Heart left ventricle (tissue), 13 donors: ENCODE measurements around the gene PTK7.

ENCODE experiments used
- POLR2A ChIP-seq, 2 donors: fragments of 450-650 bp; IDR thresholded peaks; one replicate each; pipeline ENCODE4 v1.6.1; 2017; ENCODE audit warnings: antibody characterized with exemption in 2 of 2, mild to moderate bottlenecking in 2 of 2, moderate library complexity in 2 of 2
- TF ChIP-seq, protein P1 (sequence below), 12 donors: fragments of 200-600 bp; sonication (generic) in 4 of 12; IDR thresholded peaks; one replicate each; pipeline versions ENCODE4 v1.5.0 to v1.8.0; 2018 to 2022; ENCODE audit warnings: antibody characterized with exemption in 12 of 12, mild to moderate bottlenecking in 5 of 12
- donor health status: ischemic (EF 13 %, LVEDD 7.1; RV severe dilation, severe dysfunction).
- donor health status: DM: no; HTN: yes; CAD: no.
- donor health status: DM: no; HTN: no; CAD: no.
- donor health status: ischemic (EF 25% LVEDD 6.9; RV normal size, moderate dysfunction).
- donor health status: ischemic (EF 25% LVEDD 5.7; RV mildly dilated, moderate dysfunction).
- donor health status: ischemic (EF 35%, LVEDD 5.7; RV mildly dilated, moderate dysfunction).
- donor health status: nonischemic (EF 11% LVEDD 7.7; RV severe dilation, severe dysfunction).
- donor health status: DM: yes; HTN: yes; CAD: no.
- donor health status: PGD.
- donor health status: ischemic (EF 29% LVEDD 5.4; RV normal size, mild dysfunction).
- donor health status: nonischemic (EF 23%, LVEDD 6.1; RV moderate dilation, normal function).

DNA sequence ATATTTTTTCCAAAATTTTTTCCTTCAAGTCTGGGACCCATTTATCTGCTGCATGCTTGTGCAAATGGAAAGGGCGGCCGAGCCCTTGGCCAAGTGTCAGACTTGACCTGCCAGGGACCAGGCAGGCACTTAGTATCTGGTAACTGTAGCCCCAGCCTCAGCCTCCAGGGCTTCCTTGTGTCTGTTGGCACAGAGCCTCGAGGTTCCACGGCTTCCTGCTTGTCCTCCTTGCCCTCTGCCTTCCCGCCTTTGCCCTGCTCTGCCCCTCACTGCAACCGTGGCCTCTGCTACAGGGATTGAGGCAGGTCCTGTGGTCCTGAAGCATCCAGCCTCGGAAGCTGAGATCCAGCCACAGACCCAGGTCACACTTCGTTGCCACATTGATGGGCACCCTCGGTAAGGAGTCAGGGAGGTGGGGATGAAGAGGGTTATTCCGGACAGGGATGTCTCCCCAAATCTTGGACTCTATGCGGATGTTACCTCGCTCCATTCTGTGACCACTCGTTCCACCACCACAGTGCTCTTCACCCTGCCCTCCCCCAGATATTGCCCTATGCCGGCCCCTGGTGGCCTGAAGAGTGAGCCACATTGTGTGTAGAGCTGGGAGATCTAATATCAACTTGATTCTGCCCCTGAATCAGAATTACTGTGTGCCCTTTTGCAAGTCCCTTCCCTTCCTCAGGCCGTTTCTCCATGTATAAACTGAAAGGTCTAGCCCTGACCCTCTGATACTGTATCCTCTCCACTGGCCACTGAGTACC is 53.5 kb downstream of the PTK7 start:
- TF ChIP-seq, protein P1, sequence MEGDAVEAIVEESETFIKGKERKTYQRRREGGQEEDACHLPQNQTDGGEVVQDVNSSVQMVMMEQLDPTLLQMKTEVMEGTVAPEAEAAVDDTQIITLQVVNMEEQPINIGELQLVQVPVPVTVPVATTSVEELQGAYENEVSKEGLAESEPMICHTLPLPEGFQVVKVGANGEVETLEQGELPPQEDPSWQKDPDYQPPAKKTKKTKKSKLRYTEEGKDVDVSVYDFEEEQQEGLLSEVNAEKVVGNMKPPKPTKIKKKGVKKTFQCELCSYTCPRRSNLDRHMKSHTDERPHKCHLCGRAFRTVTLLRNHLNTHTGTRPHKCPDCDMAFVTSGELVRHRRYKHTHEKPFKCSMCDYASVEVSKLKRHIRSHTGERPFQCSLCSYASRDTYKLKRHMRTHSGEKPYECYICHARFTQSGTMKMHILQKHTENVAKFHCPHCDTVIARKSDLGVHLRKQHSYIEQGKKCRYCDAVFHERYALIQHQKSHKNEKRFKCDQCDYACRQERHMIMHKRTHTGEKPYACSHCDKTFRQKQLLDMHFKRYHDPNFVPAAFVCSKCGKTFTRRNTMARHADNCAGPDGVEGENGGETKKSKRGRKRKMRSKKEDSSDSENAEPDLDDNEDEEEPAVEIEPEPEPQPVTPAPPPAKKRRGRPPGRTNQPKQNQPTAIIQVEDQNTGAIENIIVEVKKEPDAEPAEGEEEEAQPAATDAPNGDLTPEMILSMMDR (IDR thresholded peaks at IDR 0.05) = peak; percentile 17 to 60 (median 47)
- no peak for TF ChIP-seq POLR2A (IDR thresholded peaks at IDR 0.05)
